HuH-7.5 (cell line): ENCODE results near the gene MVB12B.
A peak's percentile ranks its signal among the peaks of the same experiment; 100 is the strongest.

Experiments
- DNase-seq: peaks from one replicate; pipeline ENCODE4 v3.0.0; 2011; ENCODE audit warnings: low spot score

MVB12B gene

GRCh38 chr9:126494264-126494663 is 167.6 kb downstream of the MVB12B start:
- DNase-seq = no peak

GRCh38 chr9:126494746-126495145 is 168.1 kb downstream of the MVB12B start:
- no peak for DNase-seq

GRCh38 chr9:126495411-126496180 is 169.0 kb downstream of the MVB12B start:
- no peak for DNase-seq

- DNase-seq = no peak
These were observed 169.6 kb downstream of the MVB12B start for GRCh38 chr9:126496181-126496576.

- no peak for DNase-seq
These were observed 170.4 kb downstream of the MVB12B start for GRCh38 chr9:126496781-126497659.

GRCh38 chr9:126497660-126498275 is 171.1 kb downstream of the MVB12B start:
- DNase-seq = no peak

- no peak for DNase-seq
These were observed 171.7 kb downstream of the MVB12B start for GRCh38 chr9:126498331-126498730.

- DNase-seq = peak; percentile 71
These were observed 172.6 kb downstream of the MVB12B start for GRCh38 chr9:126499005-126499910.

GRCh38 chr9:126499911-126500599 is 173.4 kb downstream of the MVB12B start:
- no peak for DNase-seq

- DNase-seq = peak; percentile 92
These were observed 174.2 kb downstream of the MVB12B start for GRCh38 chr9:126500600-126501382.

GRCh38 chr9:126501383-126502331 is 175.0 kb downstream of the MVB12B start:
- DNase-seq = no peak

GRCh38 chr9:126502417-126503332 is 176.0 kb downstream of the MVB12B start:
- DNase-seq = no peak

- DNase-seq = no peak
These were observed 176.9 kb downstream of the MVB12B start for GRCh38 chr9:126503333-126504085.

- DNase-seq = no peak
These were observed 177.7 kb downstream of the MVB12B start for GRCh38 chr9:126504086-126504976.

GRCh38 chr9:126504977-126505455 is 178.4 kb downstream of the MVB12B start:
- no peak for DNase-seq
